SK-N-MC (cell line): ENCODE results near the gene KDM5B.

ENCODE experiments used
- DNase-seq: peaks from one replicate; pipeline ENCODE4 v3.0.0-alpha.2; 2011; ENCODE audit warnings: low read depth, low spot score
- H3K27ac ChIP-seq: fragments of 200-600 bp; sonication (generic); 2 replicates; pipeline ENCODE4 v1.5.1; 2016; ENCODE audit warnings: mixed run types
- H3K36me3 ChIP-seq: fragments of 200-600 bp; sonication (generic); 2 replicates; pipeline ENCODE4 v1.6.1; 2017; ENCODE audit warnings: antibody characterized with exemption, low read length, mixed read lengths; ENCODE audit not compliant: insufficient read depth
- H3K4me3 ChIP-seq: fragments of 200-600 bp; sonication (generic); 2 replicates; pipeline ENCODE4 v1.5.1; 2016
- H3K9ac ChIP-seq: fragments of 200-600 bp; sonication (generic); 2 replicates; pipeline ENCODE4 v1.8.0; 2017; ENCODE audit warnings: mixed run types, mixed read lengths; ENCODE audit not compliant: insufficient read length
- H3K9me3 ChIP-seq: fragments of 200-600 bp; sonication (generic); 2 replicates; pipeline ENCODE4 v1.6.1; 2017; ENCODE audit warnings: low read depth, mild to moderate bottlenecking, antibody characterized with exemption, low read length, moderate library complexity, mixed read lengths
- EZH2 ChIP-seq: fragments of 200-600 bp; sonication (generic); IDR thresholded peaks from one replicate; pipeline ENCODE4 v1.6.1; 2017; ENCODE audit warnings: antibody characterized with exemption
- FOXP2 ChIP-seq: optimal IDR thresholded peaks from 2 replicates; pipeline ENCODE3; 2011; ENCODE audit warnings: mild to moderate bottlenecking, moderate library complexity; ENCODE audit not compliant: insufficient read depth; ENCODE audit errors: extremely low read length, control extremely low read depth
- POLR2AphosphoS5 ChIP-seq: IDR thresholded peaks from 2 replicates; pipeline ENCODE4 v1.6.1; 2012; ENCODE audit warnings: mild to moderate bottlenecking, low read depth, low read length, borderline replicate concordance

KDM5B gene

GRCh38 chr1:202689493-202690342, 118.5 kb downstream of the KDM5B start:
- no peaks in the 10 kb centered on the region for H3K9me3 ChIP-seq
- H3K36me3 ChIP-seq, result no peaks in the 10 kb centered on the region
- H3K27ac ChIP-seq, result no peak overlapping the region
- no peak overlapping the region for H3K4me3 ChIP-seq
- TF ChIP-seq FOXP2, result no peak
- no peak for TF ChIP-seq POLR2AphosphoS5
- no peak for TF ChIP-seq EZH2
- DNase-seq, result no peak
- no peak overlapping the region for H3K9ac ChIP-seq

GRCh38 chr1:202689082-202689481, 119.1 kb downstream of the KDM5B start:
- Histone ChIP-seq H3K9me3 (no peaks in the 10 kb centered on the region), H3K9ac (no peak overlapping the region), H3K27ac (no peak overlapping the region), H3K36me3 (no peaks in the 10 kb centered on the region), H3K4me3 (no peak overlapping the region)
- TF ChIP-seq EZH2 (no peak), FOXP2 (no peak), POLR2AphosphoS5 (no peak)
- no peak for DNase-seq

GRCh38 chr1:202688401-202688800, 119.8 kb downstream of the KDM5B start:
- DNase-seq, result no peak
- no peak overlapping the region for H3K4me3 ChIP-seq
- TF ChIP-seq POLR2AphosphoS5 (no peak), EZH2 (no peak), FOXP2 (no peak)
- H3K9ac ChIP-seq, result no peak overlapping the region
- H3K9me3 ChIP-seq, result no peaks in the 10 kb centered on the region
- H3K27ac ChIP-seq, result no peak overlapping the region
- no peaks in the 10 kb centered on the region for H3K36me3 ChIP-seq

- DNase-seq, result no peak
- Histone ChIP-seq H3K27ac (no peak overlapping the region), H3K36me3 (no peaks in the 10 kb centered on the region), H3K9me3 (no peaks in the 10 kb centered on the region), H3K4me3 (no peak overlapping the region), H3K9ac (no peak overlapping the region)
- TF ChIP-seq EZH2 (no peak), POLR2AphosphoS5 (no peak), FOXP2 (no peak)
Observed at GRCh38 chr1:202687798-202688197, 120.4 kb downstream of the KDM5B start.

GRCh38 chr1:202687370-202687769, 120.9 kb downstream of the KDM5B start:
- H3K9me3 ChIP-seq, result no peaks in the 10 kb centered on the region
- no peak for TF ChIP-seq EZH2
- TF ChIP-seq FOXP2, result no peak
- TF ChIP-seq POLR2AphosphoS5, result no peak
- no peak overlapping the region for H3K27ac ChIP-seq
- no peaks in the 10 kb centered on the region for H3K36me3 ChIP-seq
- H3K4me3 ChIP-seq, result no peak overlapping the region
- H3K9ac ChIP-seq, result no peak overlapping the region
- DNase-seq, result no peak

- Histone ChIP-seq H3K36me3 (no peaks in the 10 kb centered on the region), H3K9me3 (no peaks in the 10 kb centered on the region), H3K27ac (no peak overlapping the region), H3K4me3 (no peak overlapping the region), H3K9ac (no peak overlapping the region)
- no peak for TF ChIP-seq POLR2AphosphoS5
- no peak for TF ChIP-seq EZH2
- no peak for TF ChIP-seq FOXP2
- no peak for DNase-seq
Observed at GRCh38 chr1:202685641-202686040, 122.6 kb downstream of the KDM5B start.

GRCh38 chr1:202684716-202685115, 123.5 kb downstream of the KDM5B start:
- no peak overlapping the region for H3K4me3 ChIP-seq
- H3K9me3 ChIP-seq, result no peaks in the 10 kb centered on the region
- no peaks in the 10 kb centered on the region for H3K36me3 ChIP-seq
- no peak overlapping the region for H3K9ac ChIP-seq
- TF ChIP-seq POLR2AphosphoS5 (no peak), EZH2 (no peak), FOXP2 (no peak)
- DNase-seq, result no peak
- H3K27ac ChIP-seq, result no peak overlapping the region

- Histone ChIP-seq H3K27ac (no peak overlapping the region), H3K9me3 (no peaks in the 10 kb centered on the region), H3K4me3 (no peak overlapping the region), H3K36me3 (no peaks in the 10 kb centered on the region), H3K9ac (no peak overlapping the region)
- DNase-seq, result no peak
- TF ChIP-seq POLR2AphosphoS5 (no peak), FOXP2 (no peak), EZH2 (no peak)
Observed at GRCh38 chr1:202683029-202683428, 125.2 kb downstream of the KDM5B start.

- Histone ChIP-seq H3K9ac (no peak overlapping the region), H3K36me3 (no peaks in the 10 kb centered on the region), H3K4me3 (no peak overlapping the region), H3K27ac (no peak overlapping the region), H3K9me3 (no peaks in the 10 kb centered on the region)
- no peak for DNase-seq
- no peak for TF ChIP-seq FOXP2
- no peak for TF ChIP-seq POLR2AphosphoS5
- no peak for TF ChIP-seq EZH2
Observed at GRCh38 chr1:202682477-202682876, 125.7 kb downstream of the KDM5B start.
